ENCODE measurements around the gene COG7. TPM values are rescaled to one million over a fixed set of nuclear protein-coding genes. Genes with fewer than 3 reads are reported as not detected.
"Not testable (repeated sequence)": the region's sequence is repeated elsewhere in the genome, so short reads cannot be mapped to it uniquely, and the experiment has no call there.

Gene COG7
- total RNA-seq, 1 experiment from 2014 or later: 38.3 TPM

DNA sequence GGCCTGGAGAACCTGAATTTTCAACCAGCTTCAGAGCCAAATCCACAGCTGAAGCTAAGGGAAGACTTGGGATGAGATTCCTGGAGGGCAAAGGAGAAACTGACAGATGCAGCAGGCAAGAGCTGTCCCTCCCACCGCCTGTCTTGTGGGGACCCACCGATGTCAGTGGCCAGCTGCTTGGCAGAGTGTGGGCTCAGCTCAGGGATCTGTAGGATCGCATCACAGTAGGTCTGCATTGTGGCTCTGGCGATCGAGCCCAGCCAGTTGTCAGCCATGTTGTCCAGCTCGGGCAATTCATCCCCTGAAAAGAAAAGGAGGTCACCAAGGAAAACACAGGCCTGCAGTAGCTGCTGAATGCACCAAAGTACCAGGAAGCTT lies 60.8 kb downstream of the COG7 start:
- intact Hi-C loops (cut with micrococcal nuclease; ENCODE audit: unreplicated experiment): no loop called here
- H3K27me3 ChIP-seq (ENCODE audit: insufficient read depth, low read depth): no peaks in the 10 kb centered on the region
- no TSS peak for BruUV-seq (replicated peaks)
- ChIA-PET POLR2A (ENCODE audit: unreplicated experiment) (no interaction called here), CTCF (no interaction called here)
- H3K27ac ChIP-seq: no peak overlapping the region
- no peak for DNase-seq
- H3K4me2 ChIP-seq: no peak overlapping the region
- H3K9me2 ChIP-seq (ENCODE audit: insufficient read depth): no peaks in the 10 kb centered on the region
- no peaks in the 10 kb centered on the region for H4K20me1 ChIP-seq (ENCODE audit: insufficient read depth)
- no peaks in the 10 kb centered on the region for H3K79me2 ChIP-seq (ENCODE audit: low read depth)
- no peak for TF ChIP-seq EZH2 (IDR thresholded peaks at IDR 0.05; ENCODE audit: low read depth)
- TF ChIP-seq, protein P1, sequence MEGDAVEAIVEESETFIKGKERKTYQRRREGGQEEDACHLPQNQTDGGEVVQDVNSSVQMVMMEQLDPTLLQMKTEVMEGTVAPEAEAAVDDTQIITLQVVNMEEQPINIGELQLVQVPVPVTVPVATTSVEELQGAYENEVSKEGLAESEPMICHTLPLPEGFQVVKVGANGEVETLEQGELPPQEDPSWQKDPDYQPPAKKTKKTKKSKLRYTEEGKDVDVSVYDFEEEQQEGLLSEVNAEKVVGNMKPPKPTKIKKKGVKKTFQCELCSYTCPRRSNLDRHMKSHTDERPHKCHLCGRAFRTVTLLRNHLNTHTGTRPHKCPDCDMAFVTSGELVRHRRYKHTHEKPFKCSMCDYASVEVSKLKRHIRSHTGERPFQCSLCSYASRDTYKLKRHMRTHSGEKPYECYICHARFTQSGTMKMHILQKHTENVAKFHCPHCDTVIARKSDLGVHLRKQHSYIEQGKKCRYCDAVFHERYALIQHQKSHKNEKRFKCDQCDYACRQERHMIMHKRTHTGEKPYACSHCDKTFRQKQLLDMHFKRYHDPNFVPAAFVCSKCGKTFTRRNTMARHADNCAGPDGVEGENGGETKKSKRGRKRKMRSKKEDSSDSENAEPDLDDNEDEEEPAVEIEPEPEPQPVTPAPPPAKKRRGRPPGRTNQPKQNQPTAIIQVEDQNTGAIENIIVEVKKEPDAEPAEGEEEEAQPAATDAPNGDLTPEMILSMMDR (conservative IDR thresholded peaks at IDR 0.05): no peak
- H3K4me1 ChIP-seq (replicated peaks; ENCODE audit: insufficient read depth): no peaks in the 10 kb centered on the region
- H3F3A ChIP-seq (ENCODE audit: insufficient read depth, low read depth): 0 out of 2 replicates have a peak, but pooled peaks cover 5% of the 10 kb centered on the region
- H3K36me3 ChIP-seq (ENCODE audit: low read depth): no peaks in the 10 kb centered on the region; the same call in 1 of the 2 replicates
- no peak overlapping the region for H2AFZ ChIP-seq
- H3K4me3 ChIP-seq: no peak overlapping the region
- no peaks in the 10 kb centered on the region for H3K9me3 ChIP-seq (ENCODE audit: insufficient read depth, low read depth)

DNA sequence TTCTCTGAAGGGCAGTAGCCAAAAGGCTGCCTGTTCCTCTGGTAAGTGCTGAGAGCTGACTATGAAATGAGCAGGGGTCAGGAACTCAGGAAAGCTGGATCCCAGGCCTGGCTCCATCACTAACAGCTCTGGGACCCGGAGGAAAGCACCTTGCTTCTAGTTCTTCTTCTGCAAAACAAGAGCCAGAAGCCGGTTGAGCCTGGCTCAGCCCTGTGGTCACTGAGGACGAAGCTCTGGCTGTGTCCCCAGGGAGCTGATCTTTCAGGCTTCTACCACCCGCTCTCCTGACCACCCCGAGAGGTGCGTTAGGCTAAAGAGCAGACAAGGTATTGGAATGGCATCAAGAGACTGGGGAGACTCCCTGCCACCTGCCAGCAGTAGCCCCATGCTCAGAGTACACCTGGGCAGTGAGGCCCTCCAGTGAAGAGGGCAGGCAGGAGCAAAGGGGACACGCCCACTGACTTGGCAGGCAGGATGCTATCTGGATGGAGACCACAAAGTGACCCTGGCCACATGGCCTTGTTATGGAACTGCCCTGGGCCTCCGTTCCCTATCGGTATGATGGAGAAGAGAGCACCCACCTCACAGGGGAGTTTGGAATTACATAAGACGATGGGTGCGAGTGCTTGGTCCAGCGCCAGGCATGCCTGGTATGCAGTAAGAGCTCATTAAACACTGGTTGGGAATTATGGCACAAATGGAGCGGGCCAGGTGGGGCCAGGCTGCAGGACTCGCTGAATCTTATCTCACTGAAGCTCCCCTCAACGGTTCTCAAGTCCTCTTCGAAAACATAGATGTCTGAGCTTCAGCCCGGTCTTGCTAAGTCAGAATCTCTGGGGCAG lies 61.4 kb downstream of the COG7 start:
- H3K9me3 ChIP-seq (ENCODE audit: insufficient read depth, low read depth): no peaks in the 10 kb centered on the region
- no peak overlapping the region for H3K4me2 ChIP-seq
- H2AFZ ChIP-seq: no peak overlapping the region
- no peaks in the 10 kb centered on the region for H3K79me2 ChIP-seq (ENCODE audit: low read depth)
- BruUV-seq (replicated peaks): no TSS peak
- TF ChIP-seq, protein P1 (conservative IDR thresholded peaks at IDR 0.05): no peak
- TF ChIP-seq EZH2 (IDR thresholded peaks at IDR 0.05; ENCODE audit: low read depth): no peak
- no peaks in the 10 kb centered on the region for H3K27me3 ChIP-seq (ENCODE audit: insufficient read depth, low read depth)
- H3K4me3 ChIP-seq: no peak overlapping the region
- POLR2A ChIA-PET (ENCODE audit: unreplicated experiment): no interaction called here
- H3K27ac ChIP-seq: no peak overlapping the region
- H3K4me1 ChIP-seq (replicated peaks; ENCODE audit: insufficient read depth): no peaks in the 10 kb centered on the region
- no peaks in the 10 kb centered on the region; the same call in 1 of the 2 replicates for H3K36me3 ChIP-seq (ENCODE audit: low read depth)
- DNase-seq: no peak
- H3K9me2 ChIP-seq (ENCODE audit: insufficient read depth): no peaks in the 10 kb centered on the region
- no peaks in the 10 kb centered on the region for H4K20me1 ChIP-seq (ENCODE audit: insufficient read depth)
- H3F3A ChIP-seq (ENCODE audit: insufficient read depth, low read depth): 0 out of 2 replicates have a peak, but pooled peaks cover 5% of the 10 kb centered on the region
- CTCF ChIA-PET: no interaction called here
- intact Hi-C loops (cut with micrococcal nuclease; ENCODE audit: unreplicated experiment): no loop called here

- H3K36me3 ChIP-seq (ENCODE audit: low read depth); H3K9me2 ChIP-seq (ENCODE audit: insufficient read depth); DNase-seq; H3K79me2 ChIP-seq (ENCODE audit: low read depth); H2AFZ ChIP-seq; H3F3A ChIP-seq (ENCODE audit: insufficient read depth, low read depth); CTCF ChIA-PET; H3K4me3 ChIP-seq; H3K27me3 ChIP-seq (ENCODE audit: insufficient read depth, low read depth); H3K4me1 ChIP-seq (replicated peaks; ENCODE audit: insufficient read depth); H3K9me3 ChIP-seq (ENCODE audit: insufficient read depth, low read depth); H3K4me2 ChIP-seq; H3K27ac ChIP-seq; BruUV-seq (replicated peaks); H4K20me1 ChIP-seq (ENCODE audit: insufficient read depth); intact Hi-C loops (cut with micrococcal nuclease; ENCODE audit: unreplicated experiment); POLR2A ChIA-PET (ENCODE audit: unreplicated experiment): not testable (repeated sequence)
These were observed 63.1 kb downstream of the COG7 start for GRCh38 chr16:23389936-23390335.
